Measurements from ENCODE around the gene FCHSD2.
"Not testable (repeated sequence)": the region's sequence is repeated elsewhere in the genome, so short reads cannot be mapped to it uniquely, and the experiment has no call there.

The FCHSD2 gene

GRCh38 chr11:73123892-73124291 lies 18.2 kb downstream of the FCHSD2 start:
- DNase-seq (ENCODE audit: low read depth in 2 of 2) = not testable (repeated sequence)

- DNase-seq (ENCODE audit: low read depth in 2 of 2) = no peak
These were observed 20.4 kb downstream of the FCHSD2 start for GRCh38 chr11:73121692-73122091.

- DNase-seq (ENCODE audit: low read depth in 2 of 2) = no peak
These were observed 25.0 kb downstream of the FCHSD2 start for GRCh38 chr11:73117071-73117470.

DNA sequence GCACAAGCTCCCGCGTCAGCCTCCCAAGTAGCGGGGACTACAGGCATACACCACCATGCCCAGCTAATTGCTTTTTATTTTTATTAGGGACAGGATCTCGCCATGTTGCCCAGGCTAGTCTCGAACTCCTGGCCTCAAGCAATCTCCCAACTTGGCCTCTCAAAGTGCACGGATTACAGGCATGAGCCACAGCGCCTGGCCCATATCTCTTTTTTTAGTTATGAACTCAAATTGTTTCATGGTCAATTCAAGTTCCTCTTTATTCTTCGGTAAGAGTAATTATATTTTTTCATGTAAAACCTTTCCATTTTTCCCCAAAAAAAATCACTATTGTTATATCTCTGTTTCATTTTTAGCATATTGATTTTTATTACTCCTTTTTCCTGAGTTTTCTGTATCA lies 25.5 kb downstream of the FCHSD2 start:
- no peak for DNase-seq (ENCODE audit: low read depth in 2 of 2)

- DNase-seq (ENCODE audit: low read depth in 2 of 2) = no peak
These were observed 27.3 kb downstream of the FCHSD2 start for GRCh38 chr11:73114835-73115220.

- DNase-seq (ENCODE audit: low read depth in 2 of 2) = no peak
These were observed 27.8 kb downstream of the FCHSD2 start for GRCh38 chr11:73114110-73114834.

DNA sequence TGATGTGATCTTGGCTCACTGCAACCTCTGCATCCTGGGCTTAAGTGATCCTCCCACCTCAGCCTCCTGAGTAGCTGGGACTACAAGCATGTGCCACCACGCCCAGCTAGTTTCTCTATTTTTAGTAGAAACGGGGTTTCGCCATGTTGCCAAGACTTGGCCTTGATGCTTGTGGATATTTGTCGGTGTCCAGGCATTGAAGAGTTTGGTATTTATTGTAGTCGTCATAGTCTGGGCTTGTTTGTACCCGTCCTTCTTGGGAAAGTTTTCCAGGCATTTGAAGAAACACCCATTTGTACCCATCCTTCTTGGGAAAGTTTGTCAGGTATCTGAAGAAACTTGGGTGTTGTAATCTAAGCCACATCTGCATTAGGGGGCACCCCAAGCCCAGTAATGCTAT lies 28.7 kb downstream of the FCHSD2 start:
- DNase-seq (ENCODE audit: low read depth in 2 of 2) = no peak

DNA sequence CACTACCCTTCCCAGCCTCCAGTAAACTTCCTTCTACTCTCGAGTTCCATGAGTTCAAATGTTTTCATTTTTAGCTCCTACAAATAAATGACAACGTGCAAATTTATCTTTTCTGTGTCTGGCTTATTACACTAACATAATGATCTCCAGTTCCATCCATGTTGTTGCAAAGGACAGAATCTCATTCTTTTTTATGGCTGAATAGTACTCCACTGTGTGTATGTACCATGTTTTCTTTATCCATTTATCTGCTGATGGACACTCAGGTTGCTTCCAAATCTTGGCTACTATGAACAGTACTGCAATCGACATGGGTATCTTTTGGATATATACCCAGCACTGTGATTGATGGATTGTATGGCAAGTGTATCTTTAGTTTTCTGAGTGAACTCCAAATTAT lies 34.5 kb downstream of the FCHSD2 start:
- no peak for DNase-seq (ENCODE audit: low read depth in 2 of 2)

DNA sequence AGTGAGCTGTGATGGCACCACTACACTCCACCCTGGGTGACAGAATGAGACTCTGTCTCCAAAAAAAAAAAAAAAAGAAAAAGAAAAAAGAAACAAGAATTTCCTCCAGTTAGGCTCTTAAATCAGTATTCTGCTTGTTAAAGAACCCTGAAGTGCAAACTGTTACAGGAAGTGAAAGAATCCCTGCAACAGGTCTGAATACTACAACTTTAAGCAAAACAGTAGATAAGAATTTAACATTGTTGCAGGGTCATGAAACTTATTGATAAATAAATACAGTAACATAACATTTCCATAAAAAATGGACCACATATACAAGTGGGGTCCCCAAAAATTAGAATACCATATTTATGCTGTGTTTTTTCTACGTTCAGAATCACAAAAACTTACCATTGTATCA lies 35.8 kb downstream of the FCHSD2 start:
- no peak for DNase-seq (ENCODE audit: low read depth in 2 of 2)

DNA sequence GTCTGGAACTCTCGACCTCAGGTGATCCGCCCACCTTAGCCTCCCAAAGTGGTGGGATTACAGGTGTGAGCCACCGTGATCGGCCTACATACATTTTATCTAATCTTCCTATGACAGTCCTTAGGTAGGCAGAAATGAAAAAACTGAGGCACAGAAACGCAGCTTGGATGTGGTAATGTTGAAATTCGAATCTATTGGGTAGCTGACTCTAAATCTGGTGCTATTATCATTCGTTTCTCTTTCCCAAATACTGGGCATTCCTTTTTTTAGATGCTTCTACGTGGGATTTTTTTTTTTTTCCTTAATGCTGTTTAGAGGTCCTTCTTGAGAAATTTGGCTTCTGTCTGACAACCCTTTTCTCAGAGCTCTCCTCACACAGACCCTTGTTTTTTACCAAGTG lies 41.5 kb downstream of the FCHSD2 start:
- no peak for DNase-seq (ENCODE audit: low read depth in 2 of 2)

- DNase-seq (ENCODE audit: low read depth in 2 of 2) = no peak
These were observed 42.4 kb downstream of the FCHSD2 start for GRCh38 chr11:73099512-73100266.

- no peak for DNase-seq (ENCODE audit: low read depth in 2 of 2)
These were observed 46.5 kb downstream of the FCHSD2 start for GRCh38 chr11:73095613-73096012.

GRCh38 chr11:73091521-73092305 lies 50.4 kb downstream of the FCHSD2 start:
- no peak for DNase-seq (ENCODE audit: low read depth in 2 of 2)

DNA sequence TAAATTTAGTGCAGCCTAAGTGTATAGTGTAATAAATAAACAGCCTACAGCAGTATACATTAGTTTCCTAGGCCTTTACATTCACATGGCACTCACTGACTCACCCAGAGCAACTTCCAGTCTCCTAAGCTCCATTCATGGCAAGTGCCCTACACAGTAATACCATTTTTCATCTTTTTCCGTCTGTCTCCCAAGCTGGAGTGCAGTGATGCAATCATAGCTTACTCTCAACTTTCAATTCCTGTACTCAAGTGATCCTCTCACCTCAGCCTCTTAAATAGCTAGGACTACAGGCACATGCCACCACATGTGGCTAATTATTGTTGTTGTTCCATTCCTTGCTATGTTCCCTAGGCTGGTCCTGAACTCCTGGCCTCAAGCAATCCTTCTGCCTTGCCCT lies 54.4 kb downstream of the FCHSD2 start:
- DNase-seq (ENCODE audit: low read depth in 2 of 2) = no peak

- DNase-seq (ENCODE audit: low read depth in 2 of 2) = no peak
These were observed 56.8 kb downstream of the FCHSD2 start for GRCh38 chr11:73085189-73085875.

- DNase-seq (ENCODE audit: low read depth in 2 of 2) = no peak
These were observed 63.5 kb downstream of the FCHSD2 start for GRCh38 chr11:73078631-73079030.

- DNase-seq (ENCODE audit: low read depth in 2 of 2) = no peak
These were observed 64.7 kb downstream of the FCHSD2 start for GRCh38 chr11:73077454-73077853.

GRCh38 chr11:73074319-73074718 lies 67.8 kb downstream of the FCHSD2 start:
- DNase-seq (ENCODE audit: low read depth in 2 of 2) = no peak

DNA sequence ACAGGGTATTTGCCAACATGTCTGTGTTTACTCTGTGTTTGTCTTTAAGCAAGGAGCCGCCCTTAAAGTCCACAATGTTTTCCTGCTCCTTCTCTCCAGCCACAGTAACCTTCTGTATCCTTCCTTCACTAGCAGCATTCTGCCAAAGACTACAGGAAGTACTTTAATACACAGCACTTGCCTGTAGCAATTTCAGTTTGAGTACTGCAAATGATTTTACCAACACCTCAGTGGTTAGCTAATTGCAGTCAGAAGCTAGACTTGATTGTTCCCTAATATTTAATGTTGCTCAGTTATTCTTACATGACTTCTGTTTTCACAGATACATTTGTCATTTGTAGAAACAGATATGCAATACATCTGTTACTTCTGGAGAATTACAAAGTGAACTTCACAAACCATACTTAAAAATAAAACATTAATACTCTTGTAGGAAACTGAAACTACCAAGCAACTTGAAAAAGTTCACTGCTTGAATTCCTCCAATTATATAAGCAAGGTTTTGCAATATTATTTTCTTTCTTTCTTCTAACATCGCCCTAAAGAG lies 69.1 kb downstream of the FCHSD2 start:
- DNase-seq (ENCODE audit: low read depth in 2 of 2) = no peak

DNA sequence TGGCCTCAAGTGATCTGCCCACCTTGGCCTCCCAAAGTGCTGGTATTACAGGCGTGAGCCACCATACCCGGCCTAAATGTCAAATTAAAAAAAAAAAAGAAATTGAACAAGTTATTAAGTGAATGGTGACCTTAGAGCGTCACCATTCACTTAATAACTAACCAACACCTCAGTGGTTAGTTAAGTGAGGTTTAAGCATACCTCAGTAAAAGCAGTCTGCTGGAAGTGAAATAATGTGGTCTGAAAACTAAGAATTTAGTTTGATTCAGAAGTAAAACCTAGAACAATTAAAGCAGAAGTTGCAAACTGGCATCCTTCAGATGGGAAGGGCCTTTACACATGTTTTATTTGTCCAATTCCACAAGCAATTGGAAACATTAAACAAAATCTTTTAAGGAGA lies 71.5 kb downstream of the FCHSD2 start:
- DNase-seq (ENCODE audit: low read depth in 2 of 2) = no peak

DNA sequence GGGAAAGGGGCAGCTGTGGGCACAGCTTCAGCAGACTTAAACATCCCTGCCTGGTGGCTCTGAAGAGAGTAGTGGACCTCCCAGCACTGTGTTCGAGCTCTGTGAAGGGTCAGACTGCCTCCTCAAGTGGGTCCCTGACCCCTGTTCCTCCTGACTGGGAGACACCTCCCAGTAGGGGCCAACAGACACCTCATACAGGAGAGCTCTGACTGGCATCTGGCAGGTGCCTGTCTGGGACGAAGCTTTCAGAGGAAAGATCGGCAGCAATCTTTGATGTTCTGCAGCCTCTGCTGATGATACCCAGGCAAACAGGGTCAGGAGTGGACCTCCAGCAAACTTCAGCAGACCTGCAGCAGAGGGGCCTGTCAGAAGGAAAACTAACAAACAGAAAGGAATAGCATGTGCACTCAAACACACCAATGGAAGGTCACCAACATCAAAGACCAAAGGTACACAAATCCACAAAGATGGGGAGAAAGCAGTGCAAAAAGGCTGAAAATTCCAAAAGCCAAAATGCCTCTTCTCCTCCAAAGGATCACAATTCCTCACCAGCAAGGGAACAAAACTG lies 80.2 kb downstream of the FCHSD2 start:
- not testable (repeated sequence) for DNase-seq (ENCODE audit: low read depth in 2 of 2)
